ENCODE results near the gene PCDH9.
"Not testable (repeated sequence)": the region's sequence is repeated elsewhere in the genome, so short reads cannot be mapped to it uniquely, and the experiment has no call there.

Gene PCDH9

DNA sequence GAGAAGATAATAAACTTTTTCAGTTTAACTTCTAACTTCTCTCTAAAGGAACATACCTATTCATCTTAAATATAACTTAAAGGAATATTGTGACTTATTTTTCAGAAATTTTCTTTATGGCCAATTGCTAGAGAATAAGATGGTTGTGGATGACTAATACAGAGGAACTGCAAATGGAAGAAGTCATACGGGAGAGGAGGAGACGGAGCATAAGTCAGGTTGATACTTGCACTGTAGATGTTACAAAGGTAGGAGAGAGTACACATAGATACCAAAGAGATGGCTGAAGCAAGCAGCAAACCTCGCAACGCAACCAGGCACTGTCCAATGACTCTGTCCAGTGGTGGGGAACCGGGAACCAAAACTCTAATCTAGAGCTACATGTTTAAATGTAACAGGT is 963.4 kb downstream of the PCDH9 start:
- no peak overlapping the region for H3K4me3 ChIP-seq (ENCODE audit: low read depth, low read length)
- TF ChIP-seq, protein P1, sequence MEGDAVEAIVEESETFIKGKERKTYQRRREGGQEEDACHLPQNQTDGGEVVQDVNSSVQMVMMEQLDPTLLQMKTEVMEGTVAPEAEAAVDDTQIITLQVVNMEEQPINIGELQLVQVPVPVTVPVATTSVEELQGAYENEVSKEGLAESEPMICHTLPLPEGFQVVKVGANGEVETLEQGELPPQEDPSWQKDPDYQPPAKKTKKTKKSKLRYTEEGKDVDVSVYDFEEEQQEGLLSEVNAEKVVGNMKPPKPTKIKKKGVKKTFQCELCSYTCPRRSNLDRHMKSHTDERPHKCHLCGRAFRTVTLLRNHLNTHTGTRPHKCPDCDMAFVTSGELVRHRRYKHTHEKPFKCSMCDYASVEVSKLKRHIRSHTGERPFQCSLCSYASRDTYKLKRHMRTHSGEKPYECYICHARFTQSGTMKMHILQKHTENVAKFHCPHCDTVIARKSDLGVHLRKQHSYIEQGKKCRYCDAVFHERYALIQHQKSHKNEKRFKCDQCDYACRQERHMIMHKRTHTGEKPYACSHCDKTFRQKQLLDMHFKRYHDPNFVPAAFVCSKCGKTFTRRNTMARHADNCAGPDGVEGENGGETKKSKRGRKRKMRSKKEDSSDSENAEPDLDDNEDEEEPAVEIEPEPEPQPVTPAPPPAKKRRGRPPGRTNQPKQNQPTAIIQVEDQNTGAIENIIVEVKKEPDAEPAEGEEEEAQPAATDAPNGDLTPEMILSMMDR (IDR thresholded peaks at IDR 0.05; ENCODE audit: borderline replicate concordance, insufficient read depth, low read depth, low read length), result no peak

DNA sequence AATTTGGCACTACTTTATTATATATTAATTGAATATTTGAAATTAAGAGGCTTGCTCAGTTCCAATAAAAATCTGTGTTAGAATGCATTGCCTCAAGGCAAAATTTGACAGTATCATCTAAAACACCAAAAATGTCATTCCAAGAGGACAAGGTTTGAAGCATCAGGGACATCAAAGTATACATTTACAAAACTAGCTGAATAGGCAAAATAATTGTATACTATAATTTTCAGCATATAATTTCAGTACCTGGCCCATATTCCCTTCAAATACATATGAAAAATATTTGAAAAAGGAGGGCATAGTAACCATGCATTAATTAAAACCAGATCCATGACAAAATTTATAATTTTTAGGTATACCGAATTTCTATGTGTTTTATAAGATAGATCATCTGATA is 963.8 kb downstream of the PCDH9 start:
- TF ChIP-seq, protein P1 (IDR thresholded peaks at IDR 0.05; ENCODE audit: borderline replicate concordance, insufficient read depth, low read depth, low read length), result no peak
- no peak overlapping the region for H3K4me3 ChIP-seq (ENCODE audit: low read depth, low read length)

DNA sequence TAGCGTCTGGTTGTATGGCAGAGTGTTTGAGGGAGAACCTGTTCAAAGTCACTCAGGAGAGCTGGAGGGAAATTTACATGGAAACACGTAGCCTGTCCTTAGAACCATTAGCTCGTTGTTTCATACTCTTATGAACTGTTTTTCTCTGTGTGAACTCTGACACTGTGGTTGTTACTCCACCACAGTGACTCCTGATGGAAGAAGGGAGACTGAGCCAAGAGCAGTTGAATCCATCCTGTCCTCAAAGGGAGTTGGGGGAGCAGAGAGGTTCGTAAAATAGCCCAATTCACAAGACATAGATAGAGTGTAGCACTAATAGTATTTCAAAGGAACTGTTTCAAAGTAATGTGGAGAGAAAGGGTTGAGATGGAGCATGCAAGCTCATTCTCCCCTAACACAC is 964.8 kb downstream of the PCDH9 start:
- H3K4me3 ChIP-seq (ENCODE audit: low read depth, low read length), result no peak overlapping the region
- TF ChIP-seq, protein P1 (IDR thresholded peaks at IDR 0.05; ENCODE audit: borderline replicate concordance, insufficient read depth, low read depth, low read length), result no peak

DNA sequence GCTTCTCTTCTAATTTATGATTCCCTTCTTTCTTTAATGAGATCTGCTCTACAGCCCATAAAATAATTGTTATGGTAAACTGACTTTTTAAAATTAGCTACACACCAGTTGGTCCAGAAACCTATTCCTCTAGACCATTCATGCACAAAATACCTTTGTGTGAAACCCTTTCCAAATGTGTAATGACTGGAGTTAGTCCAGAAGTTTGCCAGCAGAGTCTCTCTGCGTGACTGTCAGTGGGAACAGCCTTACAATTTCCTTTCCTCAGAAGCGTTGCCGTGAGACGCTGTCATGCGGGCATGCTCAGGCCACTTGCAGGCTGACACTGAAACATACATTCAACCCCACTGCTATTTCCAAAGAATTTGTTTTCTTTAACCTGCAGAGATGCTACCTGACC is 965.2 kb downstream of the PCDH9 start:
- TF ChIP-seq, protein P1 (IDR thresholded peaks at IDR 0.05; ENCODE audit: borderline replicate concordance, insufficient read depth, low read depth, low read length), result no peak
- no peak overlapping the region for H3K4me3 ChIP-seq (ENCODE audit: low read depth, low read length)

DNA sequence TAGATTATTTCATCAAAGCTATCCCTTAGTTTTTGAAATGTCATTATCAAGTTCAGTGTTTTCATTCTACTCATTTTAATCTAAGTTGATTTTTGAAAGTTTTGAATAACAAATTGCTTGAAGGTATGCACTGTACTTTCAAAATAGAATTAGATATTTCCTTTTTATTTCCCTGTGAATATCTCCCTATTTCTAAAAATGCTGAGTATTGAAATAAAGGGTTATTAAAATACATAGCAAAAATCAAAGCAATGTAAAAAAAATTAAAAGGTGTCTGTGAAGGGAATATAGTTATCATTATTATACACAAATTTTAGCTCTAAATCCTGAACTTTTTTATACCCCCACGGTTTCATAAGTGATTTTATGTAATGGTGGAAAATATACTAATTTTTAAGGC is 967.8 kb downstream of the PCDH9 start:
- TF ChIP-seq, protein P1 (IDR thresholded peaks at IDR 0.05; ENCODE audit: borderline replicate concordance, insufficient read depth, low read depth, low read length), result no peak
- H3K4me3 ChIP-seq (ENCODE audit: low read depth, low read length), result no peak overlapping the region

DNA sequence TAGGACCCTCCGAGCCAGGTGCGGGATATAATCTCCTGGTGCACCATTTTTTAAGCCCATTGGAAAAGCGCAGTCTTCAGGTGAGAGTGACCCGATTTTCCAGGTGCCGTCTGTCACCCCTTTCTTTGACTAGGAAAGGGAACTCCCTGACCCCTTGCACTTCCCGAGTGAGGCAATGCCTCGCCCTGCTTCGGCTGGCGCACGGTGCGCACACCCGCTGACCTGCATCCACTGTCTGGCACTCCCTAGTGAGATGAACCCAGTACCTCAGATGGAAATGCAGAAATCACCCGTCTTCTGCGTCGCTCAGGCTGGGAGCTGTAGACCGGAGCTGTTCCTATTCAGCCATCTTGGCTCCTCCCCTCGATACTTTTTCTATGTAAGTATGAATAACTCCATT is 970.7 kb downstream of the PCDH9 start:
- H3K4me3 ChIP-seq (ENCODE audit: low read depth, low read length), result not testable (repeated sequence)
